GM23338 (cell line): ENCODE data around the gene SLC39A13.

Experiments used
- CREB1 ChIP-seq: fragments of 250-450 bp; sonication (Bioruptor Pico); IDR thresholded peaks from 2 replicates; pipeline ENCODE4 v1.5.0; 2020; ENCODE audit warnings: low read depth, mild to moderate bottlenecking, moderate library complexity
- CTCF ChIP-seq, 2 experiments: fragments of 200-600 bp in 1 of 2; sonication (generic) in 1 of 2; conservative IDR thresholded peaks; 2 replicates each; pipeline versions ENCODE4 v1.5.1 to v1.6.1; 2016 to 2017; ENCODE audit warnings: antibody characterized with exemption in 2 of 2, low read depth in 2 of 2, mild to moderate bottlenecking in 2 of 2, moderate library complexity in 1 of 2
- ETS1 ChIP-seq: IDR thresholded peaks from 2 replicates; pipeline ENCODE4 v1.6.1; 2016; ENCODE audit warnings: antibody characterized with exemption
- EZH2 ChIP-seq: fragments of 200-600 bp; sonication (generic); IDR thresholded peaks from one replicate; pipeline ENCODE4 v1.8.0; 2017; ENCODE audit warnings: antibody characterized with exemption, mild to moderate bottlenecking, low read depth; ENCODE audit not compliant: unreplicated experiment
- EZH2phosphoT487 ChIP-seq: fragments of 200-600 bp; sonication (generic); IDR thresholded peaks from one replicate; pipeline ENCODE4 v1.8.1; 2018; ENCODE audit warnings: antibody characterized with exemption; ENCODE audit not compliant: unreplicated experiment
- JUNB ChIP-seq: IDR thresholded peaks from one replicate; pipeline ENCODE4 v1.6.1; 2016; ENCODE audit warnings: antibody characterized with exemption; ENCODE audit not compliant: unreplicated experiment
- NANOG ChIP-seq: IDR thresholded peaks from 2 replicates; pipeline ENCODE4 v1.6.1; 2016; ENCODE audit warnings: antibody characterized with exemption, borderline replicate concordance
- POLR2AphosphoS5 ChIP-seq: IDR thresholded peaks from 2 replicates; pipeline ENCODE4 v1.6.1; 2016; ENCODE audit warnings: antibody characterized with exemption, low read depth
- REST ChIP-seq: IDR thresholded peaks from one replicate; pipeline ENCODE4 v1.6.1; 2018; ENCODE audit warnings: antibody characterized with exemption; ENCODE audit not compliant: unreplicated experiment
- STAT1 ChIP-seq: IDR thresholded peaks from one replicate; pipeline ENCODE4 v1.6.1; 2016; ENCODE audit warnings: antibody characterized with exemption; ENCODE audit not compliant: unreplicated experiment
- ZNF114 ChIP-seq: fragments of 250-450 bp; sonication (Bioruptor Pico); IDR thresholded peaks from 2 replicates; pipeline ENCODE4 v1.5.0; 2020; ENCODE audit warnings: mild to moderate bottlenecking, moderate library complexity
- ZNF331 ChIP-seq: fragments of 250-450 bp; sonication (Bioruptor Pico); IDR thresholded peaks from 2 replicates; pipeline ENCODE4 v1.5.0; 2020; ENCODE audit warnings: low read depth, mild to moderate bottlenecking, moderate library complexity
- ZNF462 ChIP-seq: fragments of 250-450 bp; sonication (Bioruptor Pico); IDR thresholded peaks from 2 replicates; pipeline ENCODE4 v1.5.0; 2020; ENCODE audit warnings: mild to moderate bottlenecking, moderate library complexity

GRCh38 chr11:47445840-47446239, 37.5 kb downstream of the SLC39A13 start:
- TF ChIP-seq CTCF (conservative IDR thresholded peaks at IDR 0.05; ENCODE audit: low read depth in 2 of 2) (no peak), REST (no peak), EZH2 (no peak), ETS1 (no peak), EZH2phosphoT487 (no peak), POLR2AphosphoS5 (no peak), STAT1 (no peak), JUNB (no peak), ZNF331 (no peak), ZNF462 (CRISPR knock-in tag) (no peak), CREB1 (no peak), NANOG (no peak), ZNF114 (CRISPR knock-in tag) (no peak)
